GM18951 (cell line): ENCODE measurements around the gene LRBA.

ENCODE experiments used
- POLR2A ChIP-seq: IDR thresholded peaks from 4 replicates; pipeline ENCODE4 v1.6.1; 2011; ENCODE audit warnings: mild to moderate bottlenecking; ENCODE audit not compliant: insufficient read length, insufficient read depth; ENCODE audit errors: extremely low read depth
- in situ Hi-C: fragments of 300-500 bp; cut with MboI; formaldehyde crosslinking; loops from one replicate; pipeline ENCODE4 v1.12.0; 2022; ENCODE audit warnings: low sequenced_read_pairs, mixed read lengths, inconsistent platforms; ENCODE audit not compliant: unreplicated experiment

LRBA gene

DNA sequence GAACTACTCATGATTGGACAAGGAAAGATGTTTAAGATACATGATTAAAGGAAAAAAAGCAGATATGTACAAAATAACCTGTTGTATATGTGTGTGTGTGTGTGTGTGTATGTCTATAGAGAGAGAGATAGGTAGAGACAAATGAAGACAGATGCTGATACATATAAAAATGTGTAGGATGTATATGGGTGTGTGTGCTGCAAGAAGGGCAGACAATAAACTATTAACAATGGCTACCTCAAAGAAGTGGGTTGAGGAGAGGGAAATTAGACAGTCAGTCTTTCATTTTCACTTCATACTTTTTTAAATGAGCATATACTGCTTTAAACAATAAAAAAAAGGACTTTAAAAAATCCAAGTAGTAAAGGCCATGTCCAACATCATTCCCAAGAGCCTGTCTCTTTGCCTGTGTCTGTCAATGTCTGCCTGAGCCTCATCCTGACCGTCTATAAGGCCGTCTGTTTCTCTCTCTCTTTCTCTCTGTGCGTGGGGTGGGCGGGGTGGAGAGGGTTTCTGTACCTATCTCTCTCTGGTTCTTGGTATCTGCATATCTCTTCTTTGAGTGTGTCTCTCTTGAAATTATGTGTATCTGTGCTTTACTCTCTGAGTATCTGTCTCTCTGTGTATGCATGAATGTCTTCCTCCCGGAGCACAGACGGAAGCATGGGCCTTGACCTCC is 62.8 kb downstream of the LRBA start:
- in situ Hi-C loops, result no loop called here
- no peak for TF ChIP-seq POLR2A

- TF ChIP-seq POLR2A, result no peak
- in situ Hi-C loops, result no loop called here
These were observed 64.3 kb downstream of the LRBA start for GRCh38 chr4:150950657-150951288.

DNA sequence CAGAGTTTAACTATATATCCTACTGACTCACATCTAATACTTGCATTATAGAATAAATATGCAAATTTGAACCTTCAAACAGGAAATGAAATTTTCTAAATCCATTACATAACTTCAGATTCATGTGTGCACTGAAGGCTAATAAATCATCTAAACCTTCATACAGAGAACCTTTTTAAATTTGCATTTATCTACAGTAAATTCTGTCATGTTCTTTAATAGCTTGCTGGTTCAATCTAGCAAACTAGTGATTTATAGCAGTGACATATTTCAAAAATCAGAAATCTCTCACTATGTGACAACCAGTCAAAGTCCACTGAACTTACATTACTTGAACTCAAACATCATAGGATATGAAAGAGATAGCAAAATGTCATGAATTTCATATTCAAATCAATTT is 65.1 kb downstream of the LRBA start:
- no peak for TF ChIP-seq POLR2A
- in situ Hi-C loops, result no loop called here

DNA sequence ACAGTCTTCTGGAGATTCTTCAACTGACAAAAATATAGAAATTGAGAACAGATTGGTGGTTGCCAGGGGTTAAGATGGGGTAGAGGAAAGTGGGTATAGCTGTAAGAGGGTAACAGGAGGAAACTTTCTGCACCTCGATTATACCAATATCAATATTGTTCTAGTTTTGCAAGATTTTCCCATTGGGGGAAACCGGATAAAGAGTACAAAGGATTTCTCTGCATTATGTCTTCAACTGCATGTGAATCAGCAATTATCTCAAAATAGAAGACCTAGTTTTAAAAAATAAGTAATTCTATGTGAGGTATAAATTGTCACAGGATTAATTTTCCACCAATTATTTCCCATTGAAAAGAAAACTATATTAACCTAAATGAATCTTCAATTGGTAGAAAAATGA is 65.7 kb downstream of the LRBA start:
- in situ Hi-C loops, result no loop called here
- TF ChIP-seq POLR2A, result no peak

GRCh38 chr4:150948710-150949109 is 66.4 kb downstream of the LRBA start:
- TF ChIP-seq POLR2A, result no peak
- in situ Hi-C loops, result no loop called here

DNA sequence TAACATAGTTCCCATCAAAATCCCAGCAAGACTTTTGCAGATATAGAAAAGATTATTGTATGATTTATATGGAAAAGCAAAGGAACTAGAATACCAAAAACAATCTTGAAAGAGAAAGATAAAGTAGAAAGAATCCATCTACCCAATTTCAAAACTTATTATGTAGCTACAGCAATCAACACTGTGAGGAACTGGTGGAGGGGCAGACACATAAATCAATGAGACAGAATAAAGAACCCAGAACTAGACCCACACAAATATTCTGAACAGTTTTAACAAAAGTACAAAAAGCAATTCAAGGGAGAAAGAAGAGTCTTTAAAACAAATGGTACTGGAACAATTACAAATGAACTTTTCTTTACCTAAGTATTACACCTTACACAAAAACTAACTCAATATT is 67.0 kb downstream of the LRBA start:
- TF ChIP-seq POLR2A, result no peak
- in situ Hi-C loops, result no loop called here

GRCh38 chr4:150944660-150945059 is 70.4 kb downstream of the LRBA start:
- TF ChIP-seq POLR2A, result no peak
- in situ Hi-C loops, result no loop called here

DNA sequence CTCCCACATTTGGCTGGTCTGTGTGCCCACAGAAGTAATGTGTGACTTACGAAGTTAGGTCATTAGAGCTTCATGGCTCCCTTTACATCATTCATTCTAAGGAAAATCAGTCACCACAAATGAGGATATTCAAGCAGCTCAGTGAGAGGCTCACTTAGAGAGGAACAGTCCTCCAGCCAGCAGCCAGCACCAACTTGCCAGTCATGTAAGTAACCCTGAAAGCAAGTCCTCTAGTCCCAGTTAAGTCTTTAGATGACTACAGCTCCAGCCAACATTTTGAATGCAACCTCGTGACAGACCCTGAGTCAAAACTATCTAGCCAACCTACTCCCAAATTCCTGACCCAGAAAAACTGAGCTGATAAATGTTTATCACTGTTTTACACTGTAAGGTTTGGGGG is 71.3 kb downstream of the LRBA start:
- no peak for TF ChIP-seq POLR2A
- in situ Hi-C loops, result no loop called here

DNA sequence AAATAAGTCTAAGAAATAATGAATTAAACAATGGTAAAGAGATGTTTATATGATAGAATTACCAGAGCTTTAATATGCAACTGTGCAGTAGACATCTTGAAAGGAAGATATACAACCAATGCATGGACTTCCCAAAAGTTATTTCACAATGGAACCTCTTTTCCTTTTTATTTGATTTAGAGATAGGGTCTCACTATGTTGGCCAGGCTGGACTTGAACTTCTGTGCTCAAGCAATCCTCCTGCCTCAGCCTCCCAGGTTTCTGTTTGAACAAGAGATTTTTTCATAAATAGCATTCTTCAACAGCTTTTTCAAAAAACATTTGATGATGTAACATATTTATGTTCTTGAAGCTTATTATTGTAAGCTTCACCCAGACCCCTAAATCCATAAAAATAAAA is 72.0 kb downstream of the LRBA start:
- in situ Hi-C loops, result no loop called here
- TF ChIP-seq POLR2A, result no peak

- no peak for TF ChIP-seq POLR2A
- in situ Hi-C loops, result no loop called here
These were observed 72.5 kb downstream of the LRBA start for GRCh38 chr4:150942539-150942938.

- TF ChIP-seq POLR2A, result no peak
- in situ Hi-C loops, result no loop called here
These were observed 75.0 kb downstream of the LRBA start for GRCh38 chr4:150940123-150940522.

DNA sequence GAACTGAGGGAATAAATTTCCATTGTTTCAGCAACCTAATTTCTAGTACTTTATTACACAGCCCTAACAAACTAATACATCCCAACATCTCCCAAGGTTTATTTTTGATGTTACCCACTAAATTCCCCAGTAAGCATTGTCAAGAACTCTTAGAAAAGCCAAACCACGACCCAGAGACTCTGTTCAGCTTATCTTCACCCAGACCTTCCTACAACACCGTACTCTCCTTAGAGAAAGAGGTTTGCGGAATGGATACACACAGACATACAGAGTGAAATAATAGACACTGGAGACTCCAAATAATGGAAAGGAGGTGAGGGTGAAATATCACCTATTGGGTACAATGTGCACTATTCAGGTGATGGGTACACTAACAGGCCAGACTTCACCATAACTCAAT is 75.6 kb downstream of the LRBA start:
- TF ChIP-seq POLR2A, result no peak
- in situ Hi-C loops, result no loop called here

- TF ChIP-seq POLR2A, result no peak
- in situ Hi-C loops, result no loop called here
These were observed 76.1 kb downstream of the LRBA start for GRCh38 chr4:150938873-150939499.

GRCh38 chr4:150938417-150938816 is 76.7 kb downstream of the LRBA start:
- in situ Hi-C loops, result no loop called here
- no peak for TF ChIP-seq POLR2A
